HG03139 (cell line): Measurements from ENCODE around the gene EPHA2.

Experiments
- ATAC-seq: cut with Tn5 transposase; IDR thresholded peaks from one replicate; pipeline ENCODE4 v1.9.1; 2021; ENCODE audit not compliant: unreplicated experiment

EPHA2 gene

DNA sequence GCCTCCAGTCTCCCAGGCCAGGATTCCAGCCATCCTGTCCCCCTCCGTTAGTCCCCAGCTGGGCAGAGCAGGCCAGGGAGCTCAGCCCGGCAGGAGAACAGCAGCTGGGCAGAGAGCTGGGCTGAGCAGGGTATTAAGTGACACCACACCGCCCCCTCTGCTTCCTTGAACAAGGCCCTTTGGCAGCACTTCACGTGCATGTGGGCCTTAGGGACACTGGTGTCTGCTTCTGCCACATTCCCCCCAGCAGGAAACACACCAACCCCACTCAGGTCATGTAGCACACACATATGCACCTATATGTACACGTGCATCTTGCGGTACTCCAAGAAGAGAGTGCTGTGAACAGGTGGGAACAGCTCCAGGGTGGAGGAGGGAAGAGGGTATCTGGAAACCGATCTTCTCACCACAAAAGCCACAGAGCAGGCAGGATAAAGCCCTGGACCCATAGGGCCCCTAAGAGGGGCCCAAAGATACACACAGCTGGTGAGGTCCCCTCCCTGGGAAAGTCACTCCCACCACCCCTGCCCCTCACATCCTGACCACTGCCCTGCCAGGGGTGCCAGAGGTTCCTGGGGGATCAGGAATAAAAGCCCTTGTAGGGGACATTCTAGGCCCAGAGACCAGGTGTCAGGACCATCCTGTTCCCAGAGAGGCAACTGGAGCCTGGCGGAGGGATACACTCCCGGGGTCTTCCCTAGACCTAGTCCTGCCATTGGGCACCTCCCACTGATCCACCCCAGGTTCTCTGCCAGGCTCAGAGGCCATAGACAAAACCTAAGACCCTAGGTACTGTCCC, 4.5 kb downstream of the EPHA2 start:
- no peak for ATAC-seq

- ATAC-seq, result no peak
These were observed 5.4 kb downstream of the EPHA2 start for GRCh38 chr1:16150508-16150907.

GRCh38 chr1:16149702-16150488, 6.0 kb downstream of the EPHA2 start:
- ATAC-seq, result no peak

DNA sequence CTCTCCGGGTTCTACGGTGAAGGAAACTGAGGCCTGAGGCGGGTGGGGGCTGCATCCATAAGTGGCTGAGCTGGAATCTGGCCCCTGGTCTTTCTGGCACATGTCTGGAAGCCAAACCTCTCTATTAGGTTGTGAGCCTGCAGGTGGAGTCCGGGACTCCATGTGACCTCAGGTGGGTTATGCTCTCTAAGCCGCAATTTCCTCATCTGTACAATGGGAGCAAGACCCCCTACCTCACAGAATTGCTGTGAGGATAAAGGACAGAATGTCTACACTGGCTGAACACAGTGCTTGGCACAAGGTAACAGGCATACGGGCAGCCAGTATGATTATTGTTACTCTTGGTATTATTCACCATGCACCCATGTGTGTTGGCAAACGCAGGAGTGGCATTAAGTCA, 6.7 kb downstream of the EPHA2 start:
- ATAC-seq, result no peak

GRCh38 chr1:16148329-16149092, 7.4 kb downstream of the EPHA2 start:
- ATAC-seq, result no peak

DNA sequence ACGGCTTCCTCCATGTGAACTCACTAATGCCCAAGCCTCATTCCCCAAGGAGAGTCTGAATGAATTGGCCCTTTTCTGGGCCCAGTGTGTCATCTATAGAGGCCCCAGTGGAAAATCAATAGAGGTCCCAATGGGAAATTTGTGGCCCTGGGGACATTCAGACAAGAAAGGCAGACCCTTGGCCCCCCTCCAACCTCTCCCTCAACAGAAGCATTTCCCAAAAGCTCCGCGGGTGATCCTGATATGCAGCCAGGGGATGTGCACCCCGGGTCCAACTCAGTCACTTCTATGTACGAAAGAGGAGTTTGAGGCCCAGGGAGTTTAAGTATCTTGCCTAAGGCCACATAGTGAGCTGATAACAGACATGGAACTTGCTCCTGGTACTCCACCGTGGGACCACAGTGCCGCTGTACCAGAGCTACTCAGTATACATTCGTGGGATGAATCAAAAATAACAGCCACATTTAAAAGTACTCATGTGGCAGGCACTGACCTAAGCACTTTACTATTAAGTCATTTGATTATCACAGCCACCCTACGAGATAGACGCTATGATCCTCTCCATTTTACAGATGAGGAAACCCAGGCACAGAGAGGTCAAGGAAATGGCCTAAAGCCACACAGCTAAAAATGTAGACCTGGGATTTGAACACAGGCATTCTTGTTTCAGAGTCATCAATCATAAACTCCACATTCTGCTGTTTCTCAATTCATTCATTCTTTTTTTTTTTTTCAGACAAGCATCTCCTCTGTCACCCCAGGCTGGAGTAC, 8.5 kb downstream of the EPHA2 start:
- ATAC-seq, result no peak

DNA sequence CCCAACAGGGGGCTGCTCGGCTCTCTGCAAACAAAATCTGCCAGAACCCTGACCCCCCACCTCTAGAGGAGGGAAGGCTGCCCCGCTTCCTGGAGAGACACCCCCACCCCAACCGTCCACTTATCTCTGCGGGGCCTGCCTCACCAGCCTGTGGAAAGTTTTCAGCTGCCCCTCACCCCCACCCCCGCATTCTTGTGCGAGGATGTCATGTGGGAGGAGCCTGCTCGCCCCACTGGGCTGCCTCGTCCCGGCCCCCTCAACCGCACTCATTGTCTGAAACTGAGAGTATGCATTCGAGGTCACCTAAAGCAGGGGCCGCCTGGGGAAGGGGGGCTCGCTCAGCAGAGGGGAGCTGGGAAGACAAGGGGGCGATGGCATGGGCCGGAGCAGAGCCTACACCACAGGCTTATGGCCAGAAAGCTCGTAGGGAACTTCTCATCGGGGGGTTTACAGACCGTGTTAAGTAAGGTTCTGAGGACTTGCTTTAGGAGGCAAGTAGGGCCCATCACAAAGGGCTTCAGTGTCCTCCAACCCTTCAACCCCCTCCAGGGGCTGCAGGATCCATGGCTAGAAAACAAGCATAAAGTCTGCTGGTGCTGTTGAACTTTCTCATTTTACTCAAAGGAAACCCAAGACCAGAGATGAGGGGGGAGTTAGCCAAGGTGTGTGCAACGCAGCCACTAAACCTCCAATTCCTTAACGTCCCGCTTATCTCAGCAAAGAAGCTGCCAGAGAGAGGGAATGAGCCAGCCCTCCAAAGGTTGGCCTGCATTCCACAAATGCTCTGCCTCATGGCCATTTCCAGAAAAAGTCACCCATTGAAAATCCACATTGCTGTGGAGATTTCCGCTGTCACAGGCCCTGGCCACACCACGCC, 9.4 kb downstream of the EPHA2 start:
- no peak for ATAC-seq

DNA sequence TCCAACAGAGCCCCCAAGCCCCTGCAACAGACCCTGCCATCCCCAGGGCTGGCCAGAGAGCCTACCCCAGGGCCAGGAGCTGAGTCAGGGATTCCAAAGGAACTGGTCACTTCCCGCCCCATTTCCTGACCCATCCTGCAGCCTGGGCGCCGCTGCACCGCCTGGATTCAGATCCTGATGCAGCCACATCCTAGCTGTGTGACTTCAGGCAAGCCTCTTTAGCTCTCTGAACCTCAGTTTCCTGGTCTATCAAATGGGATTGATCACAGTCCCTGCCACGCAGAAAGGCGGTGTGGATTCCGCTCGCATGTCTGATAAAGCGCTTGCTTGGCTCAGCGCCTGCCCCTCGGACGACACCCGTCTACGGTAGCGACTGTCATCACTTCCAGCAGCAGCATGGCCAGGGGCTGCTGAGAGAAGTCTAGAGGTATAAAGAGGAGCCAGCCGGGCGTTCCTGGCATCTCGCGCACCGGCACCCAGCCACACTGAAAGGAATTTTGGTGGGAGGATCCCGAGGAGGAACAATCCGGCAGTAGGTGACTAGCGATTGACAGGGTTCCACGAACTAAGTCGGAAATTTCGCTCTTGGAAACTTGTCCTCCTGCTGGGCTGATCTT, 10.1 kb downstream of the EPHA2 start:
- ATAC-seq, result no peak

DNA sequence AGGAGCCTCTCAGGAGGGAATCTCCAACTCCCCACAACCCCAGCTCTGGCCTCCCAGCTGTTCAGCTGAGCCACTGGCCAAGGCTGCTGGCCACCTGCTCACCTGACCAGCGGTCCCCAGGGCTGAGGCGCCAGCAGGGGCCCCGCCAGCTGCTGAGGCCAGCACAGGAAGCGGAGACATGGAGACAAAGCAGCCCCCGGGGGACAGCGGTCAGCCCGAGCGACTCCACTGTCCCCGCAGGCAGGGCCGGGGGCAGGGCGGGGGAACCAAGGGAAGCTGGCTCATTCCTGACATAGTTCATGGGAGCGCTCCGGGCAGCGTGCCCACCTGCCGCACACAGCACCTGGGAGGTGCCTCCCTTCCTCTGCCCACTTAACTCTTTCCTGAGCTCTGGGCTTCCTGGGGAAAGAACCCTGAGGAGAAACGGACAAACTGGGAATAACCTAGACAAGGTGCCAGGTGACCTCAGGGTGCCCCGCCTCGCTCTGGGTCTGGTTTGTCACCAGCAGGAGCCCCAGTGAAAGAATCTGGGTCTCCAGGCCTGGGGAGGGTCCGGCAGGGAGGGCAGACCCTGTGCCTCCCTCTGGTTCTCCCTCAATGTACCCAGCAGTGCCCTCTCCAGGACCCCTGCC, 10.7 kb downstream of the EPHA2 start:
- no peak for ATAC-seq

DNA sequence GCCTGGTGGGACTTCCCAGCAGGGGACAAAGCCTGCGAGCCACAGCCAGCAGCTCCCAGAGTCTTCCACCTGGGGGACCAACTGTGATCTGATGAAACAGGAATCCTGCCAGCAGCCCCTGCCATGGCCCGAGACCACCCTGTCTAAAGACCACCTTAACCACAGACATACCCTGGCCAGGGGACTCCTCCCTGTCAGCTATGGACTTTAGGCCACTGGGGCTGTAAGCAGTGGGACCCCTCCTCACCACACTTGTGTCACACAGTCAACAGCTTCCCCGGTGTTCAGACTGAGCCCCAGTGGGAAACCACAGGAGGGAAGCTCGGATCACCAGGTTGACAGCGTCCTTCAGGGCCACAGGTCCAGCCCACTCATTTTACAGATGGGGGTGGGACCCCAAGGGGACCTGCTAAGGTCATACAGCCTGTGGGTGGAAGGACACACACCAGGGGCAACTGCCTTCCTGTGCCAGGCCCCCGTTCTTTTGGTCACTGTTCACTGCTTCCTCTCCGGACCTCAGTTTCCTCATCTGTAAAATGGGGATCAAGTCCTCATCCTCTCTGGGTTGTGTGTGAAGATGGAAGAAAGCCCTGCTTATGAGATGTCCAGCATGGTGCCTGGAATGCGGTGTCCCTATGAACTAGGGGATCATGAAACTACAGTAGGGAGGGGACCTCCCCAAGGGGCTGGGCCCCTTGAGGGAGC, 11.4 kb downstream of the EPHA2 start:
- ATAC-seq, result no peak

DNA sequence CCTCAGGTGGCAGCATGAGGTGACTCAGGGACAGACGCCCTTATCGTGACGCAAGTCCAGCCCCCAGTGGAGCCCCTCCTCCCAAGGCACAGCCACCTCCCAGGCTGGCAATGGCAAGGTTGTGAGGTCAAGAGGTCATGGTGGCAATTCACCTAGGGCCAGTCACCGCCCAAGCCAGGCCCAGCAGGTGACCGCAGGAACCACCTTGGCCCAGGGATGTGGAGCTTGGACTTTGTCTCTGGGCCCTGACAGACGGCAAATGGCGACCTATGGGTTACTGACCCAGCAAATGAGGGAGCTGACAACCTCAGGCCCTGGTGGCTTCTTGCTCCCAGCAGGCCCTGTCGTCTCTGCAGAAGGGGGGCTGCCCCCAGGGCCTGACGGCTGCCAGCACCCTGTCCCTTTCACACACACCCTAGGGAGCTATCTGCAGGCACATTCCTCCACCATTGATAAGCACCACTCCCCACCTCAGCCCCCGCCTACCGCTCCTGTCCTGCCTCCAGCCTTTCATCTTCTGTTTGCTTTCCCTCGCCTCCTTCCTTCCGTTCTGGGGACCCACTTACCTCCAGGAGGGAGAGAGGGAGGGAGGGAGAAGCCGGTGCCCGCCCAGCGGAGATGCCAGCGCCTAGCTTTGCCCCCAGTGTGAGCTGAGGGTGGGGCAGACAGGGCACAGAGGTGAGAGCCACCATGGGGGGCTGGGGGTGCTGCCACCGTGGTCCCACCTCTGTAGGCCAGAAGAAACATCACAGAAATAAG, 12.1 kb downstream of the EPHA2 start:
- no peak for ATAC-seq

GRCh38 chr1:16143005-16143565, 12.8 kb downstream of the EPHA2 start:
- no peak for ATAC-seq

DNA sequence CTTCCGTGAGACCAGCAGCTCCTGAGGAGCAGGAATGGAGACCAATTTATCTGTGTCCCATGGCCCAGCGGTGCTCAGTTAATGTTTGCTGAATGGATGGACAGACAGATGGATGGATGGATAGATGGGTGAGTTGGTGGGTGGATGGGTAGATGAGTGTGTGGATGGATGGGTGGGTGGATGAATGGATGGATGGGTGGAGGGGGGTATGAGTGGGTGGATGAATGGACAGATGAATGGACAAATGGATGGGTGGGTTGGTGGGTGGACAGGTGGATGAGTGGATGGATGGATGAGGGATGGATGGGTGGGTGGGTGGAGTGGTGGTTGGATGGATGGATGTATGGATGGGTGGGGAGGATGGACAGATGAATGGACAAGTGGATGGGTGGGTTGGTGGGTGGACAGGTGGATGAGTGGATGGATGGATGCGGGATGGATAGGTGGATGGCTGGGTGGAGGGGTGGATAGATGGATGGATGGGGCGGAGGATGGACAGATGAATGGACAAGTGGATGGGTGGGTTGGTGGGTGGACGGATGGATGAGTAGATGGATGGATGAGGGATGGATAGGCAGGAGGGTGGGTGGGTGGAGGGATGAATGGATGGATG, 13.4 kb downstream of the EPHA2 start:
- ATAC-seq, result no peak

- no peak for ATAC-seq
These were observed 14.1 kb downstream of the EPHA2 start for GRCh38 chr1:16141573-16142336.

- ATAC-seq, result no peak
These were observed 15.7 kb downstream of the EPHA2 start for GRCh38 chr1:16140068-16140596.

GRCh38 chr1:16139473-16139962, 16.4 kb downstream of the EPHA2 start:
- no peak for ATAC-seq
